Measurements from ENCODE around the gene THEMIS2. TPM values are rescaled to one million over a fixed set of nuclear protein-coding genes. Genes with fewer than 3 reads are reported as not detected.
"Not testable (repeated sequence)": the region's sequence is repeated elsewhere in the genome, so short reads cannot be mapped to it uniquely, and the experiment has no call there.

Gene THEMIS2
- total RNA-seq, result 10 to 100 TPM in 3 of 4 donors, 1 to 10 TPM in 1; 9.6 to 36.4 (median 24.6) TPM

- peaks cover 5 to 23% (median 17%) of the 10 kb centered on the region in 4 donors for H3K4me1 ChIP-seq
- H3K27ac ChIP-seq (replicated peaks in 1 of 4), result peak within 1 kb of the TSS; percentile 1 to 64 (median 56)
- 17% methylated on average over 22 of the region's 53 CpGs for WGBS
- no peak for DNase-seq (ENCODE audit: extremely low spot score)
- peak within 1 kb of the TSS; percentile 49 to 73 (median 60) for H3K4me3 ChIP-seq
- no peaks in the 10 kb centered on the region for H3K36me3 ChIP-seq
- intact Hi-C loops (cut with DNase I), result no loop called here
- TF ChIP-seq POLR2A (IDR thresholded peaks at IDR 0.05; ENCODE audit: low read depth) (peak; percentile 36), POLR2AphosphoS5 (IDR thresholded peaks at IDR 0.05) (peak; percentile 36 to 69), CTCF (IDR thresholded peaks at IDR 0.05) (no peak)
- H3K9me3 ChIP-seq, result no peaks in the 10 kb centered on the region
- H3K27me3 ChIP-seq, result peaks cover 0 to 9% (median 0%) of the 10 kb centered on the region in 4 donors
These were observed at the start of gene THEMIS2 for GRCh38 chr1:27872059-27872801. Gene THEMIS2 (plus strand): TSS chr1:27872544. CDS start chr1:27872572, 28 bp downstream.

- Histone ChIP-seq H3K27me3 (no peaks in the 10 kb centered on the region), H3K36me3 (peaks cover 17 to 67% (median 41%) of the 10 kb centered on the region in 4 donors)
- 94% methylated on average over 4 of the region's 4 CpGs for WGBS
These were observed 48.6 kb upstream of the THEMIS2 start for GRCh38 chr1:27823784-27824183.

GRCh38 chr1:27824411-27824810 lies 47.9 kb upstream of the THEMIS2 start:
- H3K27ac ChIP-seq (replicated peaks in 1 of 4), result no peak overlapping the region
- H3K36me3 ChIP-seq, result peaks cover 12 to 60% (median 35%) of the 10 kb centered on the region in 4 donors
- no peaks in the 10 kb centered on the region for H3K4me1 ChIP-seq
- WGBS, result 96% methylated on average over 4 of the region's 4 CpGs
- no peak for TF ChIP-seq CTCF (IDR thresholded peaks at IDR 0.05)
- no peak for TF ChIP-seq EP300 (IDR thresholded peaks at IDR 0.05)
- no peak overlapping the region for H3K4me3 ChIP-seq
- no peaks in the 10 kb centered on the region for H3K9me3 ChIP-seq
- no peak for DNase-seq (ENCODE audit: extremely low spot score)
- no peaks in the 10 kb centered on the region for H3K27me3 ChIP-seq
- intact Hi-C loops (cut with DNase I), result no loop called here

More at GRCh38 chr1:27823784-27824183, 48.6 kb upstream of the THEMIS2 start:
- H3K27ac ChIP-seq (replicated peaks in 1 of 4), result no peak overlapping the region
- intact Hi-C loops (cut with DNase I), result no loop called here
- no peak for DNase-seq (ENCODE audit: extremely low spot score)
- H3K4me1 ChIP-seq, result no peaks in the 10 kb centered on the region
- no peak for TF ChIP-seq CTCF (IDR thresholded peaks at IDR 0.05)
- no peak for TF ChIP-seq EP300 (IDR thresholded peaks at IDR 0.05)
- TF ChIP-seq POLR2A (IDR thresholded peaks at IDR 0.05; ENCODE audit: low read depth), result no peak
- no peak for TF ChIP-seq POLR2AphosphoS5 (IDR thresholded peaks at IDR 0.05)
- no peak overlapping the region for H3K4me3 ChIP-seq
- H3K9me3 ChIP-seq, result no peaks in the 10 kb centered on the region

- Histone ChIP-seq H3K4me1 (peaks cover 15 to 26% (median 25%) of the 10 kb centered on the region in 4 donors), H3K27ac (replicated peaks in 1 of 4) (peak overlapping the region; percentile 85 to 92 (median 92)), H3K36me3 (peaks cover 0 to 33% (median 13%) of the 10 kb centered on the region in 4 donors), H3K4me3 (peak overlapping the region in 3 of 4 donors; percentile 85 to 94 (median 86))
- intact Hi-C loops (cut with DNase I); H3K27me3 ChIP-seq; DNase-seq (ENCODE audit: extremely low spot score); H3K9me3 ChIP-seq: not testable (repeated sequence)
- WGBS, result 92% methylated on average over 4 of the region's 4 CpGs
These were observed 42.9 kb upstream of the THEMIS2 start for GRCh38 chr1:27829339-27829960.

All from esophagus muscularis mucosa (tissue), 4 donors.